GM23338 (cell line): ENCODE data around the gene JPH3. TPM values are rescaled to one million over a fixed set of nuclear protein-coding genes. Genes with fewer than 3 reads are reported as not detected.

ENCODE experiments used
- ATAC-seq: fragments of 200-7000 bp; cut with Tn5 transposase; 3 replicates; pipeline ENCODE4 v1.9.1; 2020
- DNase-seq: peaks from one replicate; pipeline ENCODE4 v3.0.0-alpha.2; 2015; ENCODE audit warnings: low spot score
- H2AFZ ChIP-seq: fragments of 200-600 bp; sonication (generic); 2 replicates; pipeline ENCODE4 v1.8.0; 2016; ENCODE audit warnings: antibody characterized with exemption, mild to moderate bottlenecking, moderate library complexity
- H3F3A ChIP-seq: fragments of 200-600 bp; sonication (generic); replicated peaks from 2 replicates; pipeline ENCODE4 v1.8.0; 2017; ENCODE audit warnings: antibody characterized with exemption, mixed run types, low read depth
- H3K27ac ChIP-seq: fragments of 200-600 bp; sonication (generic); 2 replicates; pipeline ENCODE4 v1.6.1; 2016; ENCODE audit warnings: low read depth
- H3K27me3 ChIP-seq: fragments of 200-600 bp; sonication (generic); 2 replicates; pipeline ENCODE4 v1.8.0; 2016; ENCODE audit warnings: mild to moderate bottlenecking, mixed run types, moderate library complexity; ENCODE audit not compliant: insufficient read depth
- H3K36me3 ChIP-seq: fragments of 200-600 bp; sonication (generic); 2 replicates; pipeline ENCODE4 v1.8.0; 2016; ENCODE audit warnings: mild to moderate bottlenecking; ENCODE audit not compliant: insufficient read depth
- H3K4me1 ChIP-seq: fragments of 200-600 bp; sonication (generic); 2 replicates; pipeline ENCODE4 v1.8.0; 2016; ENCODE audit warnings: mild to moderate bottlenecking, moderate library complexity; ENCODE audit not compliant: insufficient read depth
- H3K4me2 ChIP-seq: fragments of 200-600 bp; sonication (generic); 2 replicates; pipeline ENCODE4 v1.7.1; 2017; ENCODE audit warnings: mixed run types
- H3K4me3 ChIP-seq: fragments of 200-600 bp; sonication (generic); 2 replicates; pipeline ENCODE4 v1.6.1; 2016; ENCODE audit warnings: mixed run types
- H3K79me2 ChIP-seq: fragments of 200-600 bp; sonication (generic); replicated peaks from 2 replicates; pipeline ENCODE4 v1.8.0; 2017; ENCODE audit warnings: mild to moderate bottlenecking; ENCODE audit not compliant: insufficient read depth
- H3K9me2 ChIP-seq: fragments of 200-600 bp; sonication (generic); 2 replicates; pipeline ENCODE4 v1.8.0; 2017; ENCODE audit not compliant: insufficient read depth
- H4K20me1 ChIP-seq: fragments of 200-600 bp; sonication (generic); replicated peaks from 2 replicates; pipeline ENCODE4 v1.8.0; 2017; ENCODE audit warnings: mild to moderate bottlenecking; ENCODE audit not compliant: insufficient read depth
- H3K27ac Mint-ChIP-seq: 2 replicates; pipeline ENCODE4 v1.8.0; 2020; ENCODE audit warnings: inconsistent platforms, mild to moderate bottlenecking, moderate library complexity, mixed read lengths
- H3K27me3 Mint-ChIP-seq: 3 replicates; pipeline ENCODE4 v1.8.0; 2022; ENCODE audit warnings: low read depth, mild to moderate bottlenecking, moderate library complexity, mixed read lengths, inconsistent platforms; ENCODE audit not compliant: insufficient read depth, poor library complexity
- H3K36me3 Mint-ChIP-seq: 3 replicates; pipeline ENCODE4 v1.8.0; 2021; ENCODE audit warnings: low read depth, mild to moderate bottlenecking, inconsistent platforms, moderate library complexity, mixed read lengths
- H3K4me1 Mint-ChIP-seq: 3 replicates; pipeline ENCODE4 v1.8.0; 2020; ENCODE audit warnings: mild to moderate bottlenecking, inconsistent platforms, mixed read lengths
- H3K4me3 Mint-ChIP-seq: 3 replicates; pipeline ENCODE4 v1.8.0; 2021; ENCODE audit warnings: moderate library complexity, mild to moderate bottlenecking, inconsistent platforms, mixed read lengths
- H3K9me3 Mint-ChIP-seq: 3 replicates; pipeline ENCODE4 v1.8.0; 2020; ENCODE audit warnings: moderate library complexity, mild to moderate bottlenecking, inconsistent platforms, mixed read lengths
- CREB1 ChIP-seq: fragments of 250-450 bp; sonication (Bioruptor Pico); IDR thresholded peaks from 2 replicates; pipeline ENCODE4 v1.5.0; 2020; ENCODE audit warnings: low read depth, mild to moderate bottlenecking, moderate library complexity
- EZH2 ChIP-seq: fragments of 200-600 bp; sonication (generic); IDR thresholded peaks from one replicate; pipeline ENCODE4 v1.8.0; 2017; ENCODE audit warnings: antibody characterized with exemption, mild to moderate bottlenecking, low read depth; ENCODE audit not compliant: unreplicated experiment
- EZH2phosphoT487 ChIP-seq: fragments of 200-600 bp; sonication (generic); IDR thresholded peaks from one replicate; pipeline ENCODE4 v1.8.1; 2018; ENCODE audit warnings: antibody characterized with exemption; ENCODE audit not compliant: unreplicated experiment
- JUNB ChIP-seq: IDR thresholded peaks from one replicate; pipeline ENCODE4 v1.6.1; 2016; ENCODE audit warnings: antibody characterized with exemption; ENCODE audit not compliant: unreplicated experiment
- NANOG ChIP-seq: IDR thresholded peaks from 2 replicates; pipeline ENCODE4 v1.6.1; 2016; ENCODE audit warnings: antibody characterized with exemption, borderline replicate concordance
- POLR2AphosphoS5 ChIP-seq: IDR thresholded peaks from 2 replicates; pipeline ENCODE4 v1.6.1; 2016; ENCODE audit warnings: antibody characterized with exemption, low read depth
- REST ChIP-seq: IDR thresholded peaks from one replicate; pipeline ENCODE4 v1.6.1; 2018; ENCODE audit warnings: antibody characterized with exemption; ENCODE audit not compliant: unreplicated experiment
- STAT1 ChIP-seq: IDR thresholded peaks from one replicate; pipeline ENCODE4 v1.6.1; 2016; ENCODE audit warnings: antibody characterized with exemption; ENCODE audit not compliant: unreplicated experiment
- ZNF114 ChIP-seq: fragments of 250-450 bp; sonication (Bioruptor Pico); IDR thresholded peaks from 2 replicates; pipeline ENCODE4 v1.5.0; 2020; ENCODE audit warnings: mild to moderate bottlenecking, moderate library complexity
- ZNF331 ChIP-seq: fragments of 250-450 bp; sonication (Bioruptor Pico); IDR thresholded peaks from 2 replicates; pipeline ENCODE4 v1.5.0; 2020; ENCODE audit warnings: low read depth, mild to moderate bottlenecking, moderate library complexity
- polyA plus RNA-seq: library from polyadenylated mRNA; unstranded; fragments of >200 nt; fragmentation: Nextera tagmentation; extraction: Ambion mirVana; gene quantifications from 2 replicates; pipeline ENCODE4 v1.2.1, GENCODE V29; 2016
- total RNA-seq: library from RNA; depleted of rRNA; stranded (reverse); fragments of >200 nt; shearing (Covaris generic); gene quantifications from 2 replicates; pipeline ENCODE4 v1.2.3, GENCODE V29; 2014
- TF ChIP-seq, protein P1 (sequence below), 2 experiments: fragments of 200-600 bp in 1 of 2; sonication (generic) in 1 of 2; conservative IDR thresholded peaks; 2 replicates each; pipeline versions ENCODE4 v1.5.1 to v1.6.1; 2016 to 2017; ENCODE audit warnings: antibody characterized with exemption in 2 of 2, low read depth in 2 of 2, mild to moderate bottlenecking in 2 of 2, moderate library complexity in 1 of 2
- TF ChIP-seq, protein P2 (sequence below): fragments of 250-450 bp; sonication (Bioruptor Pico); IDR thresholded peaks from 2 replicates; pipeline ENCODE4 v1.5.0; 2020; ENCODE audit warnings: mild to moderate bottlenecking, moderate library complexity
- TF ChIP-seq, protein P3 (sequence below): IDR thresholded peaks from 2 replicates; pipeline ENCODE4 v1.6.1; 2016; ENCODE audit warnings: antibody characterized with exemption

Gene JPH3
- total and polyA plus RNA-seq, 2 experiments from 2014 or later = 8.4 to 38.3 TPM

DNA sequence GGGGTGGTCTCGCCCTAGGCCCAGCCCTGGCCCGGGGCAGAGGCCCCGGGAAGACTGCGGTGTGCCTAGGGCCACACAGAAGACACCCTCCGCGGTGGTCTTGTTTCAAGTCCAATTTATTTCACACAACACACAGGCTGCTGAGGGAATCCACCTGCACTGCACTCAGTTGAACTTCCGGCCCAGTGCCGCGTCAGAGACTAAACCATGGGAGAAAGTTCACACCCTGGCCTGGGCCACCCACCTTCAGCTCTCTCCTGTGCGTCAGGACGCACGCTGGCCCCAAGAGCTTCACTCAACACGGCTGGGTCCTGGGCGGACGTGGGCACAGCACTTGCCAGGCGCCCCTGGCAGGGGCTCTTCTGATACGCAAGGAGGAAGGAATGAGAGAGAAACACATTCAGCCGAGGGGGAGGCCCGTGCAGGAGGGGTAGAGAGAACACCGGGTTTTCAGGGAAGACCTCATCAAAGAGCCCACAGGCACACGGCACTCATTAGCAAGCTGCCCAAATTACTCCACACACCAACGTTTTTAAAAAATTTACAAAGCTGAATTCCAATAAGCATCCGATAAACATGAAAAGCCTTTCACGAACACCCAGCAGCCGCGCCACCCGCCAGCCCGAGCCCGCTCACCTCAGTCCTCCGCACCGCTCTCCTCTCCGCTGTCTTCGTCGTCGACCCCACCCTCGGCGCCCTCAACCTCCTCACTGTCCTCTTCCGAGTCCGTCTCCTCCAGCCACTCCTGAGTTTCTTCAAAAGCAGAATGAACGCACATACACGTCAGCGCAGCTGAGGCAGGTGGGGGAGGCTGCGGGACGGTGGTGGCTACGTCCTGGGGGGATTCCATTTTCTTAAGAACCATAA lies 105.6 kb downstream of the JPH3 start:
- Mint-ChIP-seq H3K27me3 (peaks cover 5% of the 10 kb centered on the region), H3K4me3 (no peak overlapping the region), H3K4me1 (peaks cover 21% of the 10 kb centered on the region), H3K36me3 (peaks cover 46% of the 10 kb centered on the region), H3K9me3 (no peaks in the 10 kb centered on the region), H3K27ac (peak overlapping the region; percentile 67; the same call in 1 of the 2 replicates)
- Histone ChIP-seq H3K79me2 (peaks cover 13% of the 10 kb centered on the region), H3K27ac (peak overlapping the region; percentile 84; the same call in 1 of the 2 replicates), H3K4me2 (no peak overlapping the region), H3K27me3 (no peaks in the 10 kb centered on the region), H3F3A (peaks cover 2% of the 10 kb centered on the region; the same call in 1 of the 2 replicates), H3K36me3 (no peaks in the 10 kb centered on the region), H3K9me2 (no peaks in the 10 kb centered on the region), H3K4me1 (no peaks in the 10 kb centered on the region), H2AFZ (no peak overlapping the region), H4K20me1 (no peaks in the 10 kb centered on the region; the same call in 1 of the 2 replicates), H3K4me3 (no peak overlapping the region)
- DNase-seq (no peak), ATAC-seq (no peak)
- TF ChIP-seq ZNF331 (CRISPR knock-in tag) = no peak
- TF ChIP-seq ZNF114 = no peak
- no peak for TF ChIP-seq EZH2
- no peak for TF ChIP-seq JUNB
- TF ChIP-seq NANOG = no peak
- TF ChIP-seq, protein P1, sequence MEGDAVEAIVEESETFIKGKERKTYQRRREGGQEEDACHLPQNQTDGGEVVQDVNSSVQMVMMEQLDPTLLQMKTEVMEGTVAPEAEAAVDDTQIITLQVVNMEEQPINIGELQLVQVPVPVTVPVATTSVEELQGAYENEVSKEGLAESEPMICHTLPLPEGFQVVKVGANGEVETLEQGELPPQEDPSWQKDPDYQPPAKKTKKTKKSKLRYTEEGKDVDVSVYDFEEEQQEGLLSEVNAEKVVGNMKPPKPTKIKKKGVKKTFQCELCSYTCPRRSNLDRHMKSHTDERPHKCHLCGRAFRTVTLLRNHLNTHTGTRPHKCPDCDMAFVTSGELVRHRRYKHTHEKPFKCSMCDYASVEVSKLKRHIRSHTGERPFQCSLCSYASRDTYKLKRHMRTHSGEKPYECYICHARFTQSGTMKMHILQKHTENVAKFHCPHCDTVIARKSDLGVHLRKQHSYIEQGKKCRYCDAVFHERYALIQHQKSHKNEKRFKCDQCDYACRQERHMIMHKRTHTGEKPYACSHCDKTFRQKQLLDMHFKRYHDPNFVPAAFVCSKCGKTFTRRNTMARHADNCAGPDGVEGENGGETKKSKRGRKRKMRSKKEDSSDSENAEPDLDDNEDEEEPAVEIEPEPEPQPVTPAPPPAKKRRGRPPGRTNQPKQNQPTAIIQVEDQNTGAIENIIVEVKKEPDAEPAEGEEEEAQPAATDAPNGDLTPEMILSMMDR (conservative IDR thresholded peaks at IDR 0.05; ENCODE audit: low read depth in 2 of 2) = no peak
- TF ChIP-seq REST = no peak
- TF ChIP-seq POLR2AphosphoS5 = no peak
- no peak for TF ChIP-seq STAT1
- no peak for TF ChIP-seq EZH2phosphoT487
- TF ChIP-seq CREB1 = no peak
- TF ChIP-seq, protein P2, sequence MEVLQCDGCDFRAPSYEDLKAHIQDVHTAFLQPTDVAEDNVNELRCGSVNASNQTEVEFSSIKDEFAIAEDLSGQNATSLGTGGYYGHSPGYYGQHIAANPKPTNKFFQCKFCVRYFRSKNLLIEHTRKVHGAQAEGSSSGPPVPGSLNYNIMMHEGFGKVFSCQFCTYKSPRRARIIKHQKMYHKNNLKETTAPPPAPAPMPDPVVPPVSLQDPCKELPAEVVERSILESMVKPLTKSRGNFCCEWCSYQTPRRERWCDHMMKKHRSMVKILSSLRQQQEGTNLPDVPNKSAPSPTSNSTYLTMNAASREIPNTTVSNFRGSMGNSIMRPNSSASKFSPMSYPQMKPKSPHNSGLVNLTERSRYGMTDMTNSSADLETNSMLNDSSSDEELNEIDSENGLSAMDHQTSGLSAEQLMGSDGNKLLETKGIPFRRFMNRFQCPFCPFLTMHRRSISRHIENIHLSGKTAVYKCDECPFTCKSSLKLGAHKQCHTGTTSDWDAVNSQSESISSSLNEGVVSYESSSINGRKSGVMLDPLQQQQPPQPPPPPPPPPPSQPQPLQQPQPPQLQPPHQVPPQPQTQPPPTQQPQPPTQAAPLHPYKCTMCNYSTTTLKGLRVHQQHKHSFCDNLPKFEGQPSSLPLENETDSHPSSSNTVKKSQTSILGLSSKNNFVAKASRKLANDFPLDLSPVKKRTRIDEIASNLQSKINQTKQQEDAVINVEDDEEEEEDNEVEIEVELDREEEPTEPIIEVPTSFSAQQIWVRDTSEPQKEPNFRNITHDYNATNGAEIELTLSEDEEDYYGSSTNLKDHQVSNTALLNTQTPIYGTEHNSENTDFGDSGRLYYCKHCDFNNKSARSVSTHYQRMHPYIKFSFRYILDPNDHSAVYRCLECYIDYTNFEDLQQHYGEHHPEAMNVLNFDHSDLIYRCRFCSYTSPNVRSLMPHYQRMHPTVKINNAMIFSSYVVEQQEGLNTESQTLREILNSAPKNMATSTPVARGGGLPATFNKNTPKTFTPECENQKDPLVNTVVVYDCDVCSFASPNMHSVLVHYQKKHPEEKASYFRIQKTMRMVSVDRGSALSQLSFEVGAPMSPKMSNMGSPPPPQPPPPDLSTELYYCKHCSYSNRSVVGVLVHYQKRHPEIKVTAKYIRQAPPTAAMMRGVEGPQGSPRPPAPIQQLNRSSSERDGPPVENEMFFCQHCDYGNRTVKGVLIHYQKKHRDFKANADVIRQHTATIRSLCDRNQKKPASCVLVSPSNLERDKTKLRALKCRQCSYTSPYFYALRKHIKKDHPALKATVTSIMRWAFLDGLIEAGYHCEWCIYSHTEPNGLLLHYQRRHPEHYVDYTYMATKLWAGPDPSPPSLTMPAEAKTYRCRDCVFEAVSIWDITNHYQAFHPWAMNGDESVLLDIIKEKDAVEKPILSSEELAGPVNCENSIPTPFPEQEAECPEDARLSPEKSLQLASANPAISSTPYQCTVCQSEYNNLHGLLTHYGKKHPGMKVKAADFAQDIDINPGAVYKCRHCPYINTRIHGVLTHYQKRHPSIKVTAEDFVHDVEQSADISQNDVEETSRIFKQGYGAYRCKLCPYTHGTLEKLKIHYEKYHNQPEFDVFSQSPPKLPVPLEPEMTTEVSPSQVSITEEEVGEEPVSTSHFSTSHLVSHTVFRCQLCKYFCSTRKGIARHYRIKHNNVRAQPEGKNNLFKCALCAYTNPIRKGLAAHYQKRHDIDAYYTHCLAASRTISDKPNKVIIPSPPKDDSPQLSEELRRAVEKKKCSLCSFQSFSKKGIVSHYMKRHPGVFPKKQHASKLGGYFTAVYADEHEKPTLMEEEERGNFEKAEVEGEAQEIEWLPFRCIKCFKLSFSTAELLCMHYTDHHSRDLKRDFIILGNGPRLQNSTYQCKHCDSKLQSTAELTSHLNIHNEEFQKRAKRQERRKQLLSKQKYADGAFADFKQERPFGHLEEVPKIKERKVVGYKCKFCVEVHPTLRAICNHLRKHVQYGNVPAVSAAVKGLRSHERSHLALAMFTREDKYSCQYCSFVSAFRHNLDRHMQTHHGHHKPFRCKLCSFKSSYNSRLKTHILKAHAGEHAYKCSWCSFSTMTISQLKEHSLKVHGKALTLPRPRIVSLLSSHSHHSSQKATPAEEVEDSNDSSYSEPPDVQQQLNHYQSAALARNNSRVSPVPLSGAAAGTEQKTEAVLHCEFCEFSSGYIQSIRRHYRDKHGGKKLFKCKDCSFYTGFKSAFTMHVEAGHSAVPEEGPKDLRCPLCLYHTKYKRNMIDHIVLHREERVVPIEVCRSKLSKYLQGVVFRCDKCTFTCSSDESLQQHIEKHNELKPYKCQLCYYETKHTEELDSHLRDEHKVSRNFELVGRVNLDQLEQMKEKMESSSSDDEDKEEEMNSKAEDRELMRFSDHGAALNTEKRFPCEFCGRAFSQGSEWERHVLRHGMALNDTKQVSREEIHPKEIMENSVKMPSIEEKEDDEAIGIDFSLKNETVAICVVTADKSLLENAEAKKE = no peak
- TF ChIP-seq, protein P3, sequence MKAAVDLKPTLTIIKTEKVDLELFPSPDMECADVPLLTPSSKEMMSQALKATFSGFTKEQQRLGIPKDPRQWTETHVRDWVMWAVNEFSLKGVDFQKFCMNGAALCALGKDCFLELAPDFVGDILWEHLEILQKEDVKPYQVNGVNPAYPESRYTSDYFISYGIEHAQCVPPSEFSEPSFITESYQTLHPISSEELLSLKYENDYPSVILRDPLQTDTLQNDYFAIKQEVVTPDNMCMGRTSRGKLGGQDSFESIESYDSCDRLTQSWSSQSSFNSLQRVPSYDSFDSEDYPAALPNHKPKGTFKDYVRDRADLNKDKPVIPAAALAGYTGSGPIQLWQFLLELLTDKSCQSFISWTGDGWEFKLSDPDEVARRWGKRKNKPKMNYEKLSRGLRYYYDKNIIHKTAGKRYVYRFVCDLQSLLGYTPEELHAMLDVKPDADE = no peak
